Hepatocyte (in vitro differentiated cells): ENCODE data around the gene FGD4. TPM values are rescaled to one million over a fixed set of nuclear protein-coding genes. Genes with fewer than 3 reads are reported as not detected.
A peak's percentile ranks its signal among the peaks of the same experiment; 100 is the strongest.

ENCODE experiments used
- DNase-seq: peaks from one replicate; pipeline ENCODE4 v3.0.0-alpha.2; 2016; ENCODE audit warnings: low spot score
- H2AFZ ChIP-seq: fragments of 200-600 bp; sonication (generic); 2 replicates; pipeline ENCODE4 v1.6.0; 2016; ENCODE audit warnings: antibody characterized with exemption, mild to moderate bottlenecking
- H3K27ac ChIP-seq: fragments of 200-600 bp; sonication (generic); 2 replicates; pipeline ENCODE4 v1.5.1; 2016; ENCODE audit warnings: mild to moderate bottlenecking
- H3K27me3 ChIP-seq: fragments of 200-600 bp; sonication (generic); 2 replicates; pipeline ENCODE4 v1.6.1; 2016
- H3K36me3 ChIP-seq: fragments of 200-600 bp; sonication (generic); replicated peaks from 2 replicates; pipeline ENCODE4 v1.5.1; 2016; ENCODE audit warnings: low read depth; ENCODE audit not compliant: insufficient read depth
- H3K4me1 ChIP-seq: fragments of 200-600 bp; sonication (generic); 2 replicates; pipeline ENCODE4 v1.5.1; 2016; ENCODE audit warnings: mild to moderate bottlenecking, moderate library complexity; ENCODE audit not compliant: insufficient read depth
- H3K4me2 ChIP-seq: fragments of 200-600 bp; sonication (generic); 2 replicates; pipeline ENCODE4 v1.6.0; 2016
- H3K4me3 ChIP-seq: fragments of 200-600 bp; sonication (generic); 2 replicates; pipeline ENCODE4 v1.5.1; 2016; ENCODE audit warnings: mild to moderate bottlenecking
- H3K79me2 ChIP-seq: fragments of 200-600 bp; sonication (generic); 2 replicates; pipeline ENCODE4 v1.6.0; 2017; ENCODE audit warnings: mild to moderate bottlenecking
- H3K9me2 ChIP-seq: fragments of 200-600 bp; sonication (generic); replicated peaks from 2 replicates; pipeline ENCODE4 v1.6.0; 2017; ENCODE audit warnings: mild to moderate bottlenecking; ENCODE audit not compliant: insufficient read depth
- H3K9me3 ChIP-seq: fragments of 200-600 bp; sonication (generic); 2 replicates; pipeline ENCODE4 v1.5.1; 2016; ENCODE audit warnings: low read depth, mild to moderate bottlenecking
- H4K20me1 ChIP-seq: fragments of 200-600 bp; sonication (generic); 2 replicates; pipeline ENCODE4 v1.6.0; 2016; ENCODE audit warnings: mild to moderate bottlenecking; ENCODE audit not compliant: insufficient read depth, poor library complexity, severe bottlenecking
- EZH2 ChIP-seq: fragments of 200-600 bp; sonication (generic); IDR thresholded peaks from 2 replicates; pipeline ENCODE4 v1.6.1; 2016; ENCODE audit warnings: antibody characterized with exemption, mild to moderate bottlenecking, borderline replicate concordance
- EZH2phosphoT487 ChIP-seq: fragments of 200-600 bp; sonication (generic); IDR thresholded peaks from one replicate; pipeline ENCODE4 v1.6.1; 2018; ENCODE audit warnings: antibody characterized with exemption, mild to moderate bottlenecking, low read depth, moderate library complexity; ENCODE audit not compliant: unreplicated experiment, severe bottlenecking
- WGBS: methylation state at CpG from one replicate; pipeline ENCODE4 v1.1.6; 2016; ENCODE audit warnings: low lambda C conversion rate; ENCODE audit errors: missing lambda C conversion rate; 5-methylcytosine and 5-hydroxymethylcytosine counted together
- polyA plus RNA-seq: library from polyadenylated mRNA; unstranded; fragments of >200 nt; fragmentation: Nextera tagmentation; extraction: Ambion mirVana; gene quantifications from 2 replicates; pipeline ENCODE4 v1.2.1, GENCODE V29; 2016
- total RNA-seq: library from RNA; depleted of rRNA; stranded (reverse); fragments of >200 nt; gene quantifications from 2 replicates; pipeline ENCODE4 v1.2.3, GENCODE V29; 2014
- TF ChIP-seq, protein P1 (sequence below): fragments of 200-600 bp; sonication (generic); IDR thresholded peaks from 2 replicates; pipeline ENCODE4 v1.5.1; 2016; ENCODE audit warnings: antibody characterized with exemption, mild to moderate bottlenecking; ENCODE audit not compliant: poor library complexity

Gene FGD4
- total and polyA plus RNA-seq, 2 experiments from 2014 or later, result 15.2 to 41.5 TPM

DNA sequence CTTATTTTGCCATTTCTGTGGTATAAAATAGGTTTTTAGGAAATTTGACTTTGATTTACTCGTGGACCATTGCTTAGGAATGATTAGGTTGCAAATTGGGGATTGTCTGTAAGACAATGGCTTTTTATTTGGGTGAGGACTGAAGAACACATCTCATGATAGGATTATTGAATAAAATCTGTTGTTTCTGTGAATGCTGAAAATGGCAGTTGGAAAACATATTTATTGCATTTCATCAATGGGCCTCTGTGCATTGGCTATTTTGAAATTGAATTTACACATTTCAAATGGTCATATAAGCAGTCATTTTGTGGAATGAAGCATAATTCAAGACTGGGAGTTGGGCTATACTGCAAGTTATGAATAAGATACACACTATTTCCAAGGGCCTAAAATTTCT is 46.0 kb downstream of the FGD4 start:
- peaks cover 30% of the 10 kb centered on the region for H3K4me1 ChIP-seq
- H3K9me3 ChIP-seq, result no peaks in the 10 kb centered on the region
- DNase-seq, result no peak
- no peak overlapping the region for H3K4me3 ChIP-seq
- TF ChIP-seq EZH2 (no peak), EZH2phosphoT487 (no peak)
- TF ChIP-seq, protein P1, sequence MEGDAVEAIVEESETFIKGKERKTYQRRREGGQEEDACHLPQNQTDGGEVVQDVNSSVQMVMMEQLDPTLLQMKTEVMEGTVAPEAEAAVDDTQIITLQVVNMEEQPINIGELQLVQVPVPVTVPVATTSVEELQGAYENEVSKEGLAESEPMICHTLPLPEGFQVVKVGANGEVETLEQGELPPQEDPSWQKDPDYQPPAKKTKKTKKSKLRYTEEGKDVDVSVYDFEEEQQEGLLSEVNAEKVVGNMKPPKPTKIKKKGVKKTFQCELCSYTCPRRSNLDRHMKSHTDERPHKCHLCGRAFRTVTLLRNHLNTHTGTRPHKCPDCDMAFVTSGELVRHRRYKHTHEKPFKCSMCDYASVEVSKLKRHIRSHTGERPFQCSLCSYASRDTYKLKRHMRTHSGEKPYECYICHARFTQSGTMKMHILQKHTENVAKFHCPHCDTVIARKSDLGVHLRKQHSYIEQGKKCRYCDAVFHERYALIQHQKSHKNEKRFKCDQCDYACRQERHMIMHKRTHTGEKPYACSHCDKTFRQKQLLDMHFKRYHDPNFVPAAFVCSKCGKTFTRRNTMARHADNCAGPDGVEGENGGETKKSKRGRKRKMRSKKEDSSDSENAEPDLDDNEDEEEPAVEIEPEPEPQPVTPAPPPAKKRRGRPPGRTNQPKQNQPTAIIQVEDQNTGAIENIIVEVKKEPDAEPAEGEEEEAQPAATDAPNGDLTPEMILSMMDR, result no peak
- H3K36me3 ChIP-seq, result no peaks in the 10 kb centered on the region
- H3K27ac ChIP-seq, result peak overlapping the region; percentile 87
- H3K79me2 ChIP-seq, result peaks cover 89% of the 10 kb centered on the region
- no peak overlapping the region for H2AFZ ChIP-seq
- H3K4me2 ChIP-seq, result peak overlapping the region; percentile 10
- no peaks in the 10 kb centered on the region for H4K20me1 ChIP-seq
- 78% methylated on average over 1 of the region's 1 CpG for WGBS
- H3K27me3 ChIP-seq, result no peaks in the 10 kb centered on the region
- H3K9me2 ChIP-seq, result no peaks in the 10 kb centered on the region

DNA sequence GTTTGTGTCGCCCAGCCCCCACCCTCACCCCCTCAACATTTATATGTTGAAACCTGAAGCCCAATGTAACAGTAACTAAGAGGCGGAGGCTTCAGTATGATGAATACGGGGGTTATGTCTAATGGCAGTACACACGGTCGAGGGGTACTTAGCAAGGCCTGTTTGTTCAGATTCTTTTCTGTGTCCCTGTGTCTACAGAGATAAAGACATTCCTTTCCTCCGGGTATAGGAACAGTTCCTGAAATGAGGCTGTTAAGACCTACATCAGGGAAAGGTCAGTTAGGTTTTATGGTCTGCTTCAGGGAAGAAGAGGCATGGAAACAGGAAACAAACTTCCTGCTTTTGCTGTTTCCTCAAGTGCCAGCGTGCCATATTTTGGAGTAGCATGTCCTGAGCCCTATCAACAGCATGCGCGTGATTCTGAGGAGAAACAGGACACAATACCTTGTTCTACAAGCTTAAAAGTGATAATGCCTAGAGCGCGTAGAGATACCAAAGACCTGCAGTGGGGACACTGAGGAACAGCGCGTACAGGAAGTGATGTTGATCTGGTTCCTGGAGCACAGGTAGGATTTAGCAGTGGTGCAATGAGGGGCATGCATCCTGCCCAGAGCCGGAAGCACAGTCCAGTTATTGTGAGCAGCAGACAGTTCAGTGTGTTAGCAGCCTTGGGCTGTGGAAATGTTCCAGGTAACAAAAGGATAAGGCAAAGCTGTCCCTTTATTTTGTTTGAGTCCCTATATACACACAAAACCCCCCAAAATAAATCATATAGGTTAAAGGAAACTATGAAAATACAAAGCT is 47.2 kb downstream of the FGD4 start:
- WGBS, result 50% methylated on average over 14 of the region's 14 CpGs
- TF ChIP-seq, protein P1, result no peak
- no peak for TF ChIP-seq EZH2phosphoT487
- TF ChIP-seq EZH2, result no peak
- Histone ChIP-seq H3K9me3 (no peaks in the 10 kb centered on the region), H3K27me3 (no peaks in the 10 kb centered on the region), H3K9me2 (no peaks in the 10 kb centered on the region), H3K27ac (peak overlapping the region; percentile 87), H2AFZ (no peak overlapping the region), H3K4me2 (peak overlapping the region; percentile 50), H3K79me2 (peaks cover 84% of the 10 kb centered on the region), H3K36me3 (no peaks in the 10 kb centered on the region), H3K4me1 (peaks cover 30% of the 10 kb centered on the region), H4K20me1 (no peaks in the 10 kb centered on the region), H3K4me3 (no peak overlapping the region)
- DNase-seq, result peak; percentile 13

- H2AFZ ChIP-seq, result no peak overlapping the region
- WGBS, result 93% methylated on average over 6 of the region's 6 CpGs
Observed at GRCh38 chr12:32448586-32448985, 49.2 kb downstream of the FGD4 start.

More at GRCh38 chr12:32448586-32448985, 49.2 kb downstream of the FGD4 start:
- Histone ChIP-seq H4K20me1 (no peaks in the 10 kb centered on the region), H3K4me2 (no peak overlapping the region), H3K79me2 (peaks cover 81% of the 10 kb centered on the region), H3K27ac (no peak overlapping the region), H3K4me1 (peaks cover 34% of the 10 kb centered on the region), H3K9me2 (no peaks in the 10 kb centered on the region), H3K27me3 (no peaks in the 10 kb centered on the region), H3K36me3 (no peaks in the 10 kb centered on the region), H3K9me3 (no peaks in the 10 kb centered on the region), H3K4me3 (no peak overlapping the region)
- DNase-seq, result no peak
- TF ChIP-seq EZH2phosphoT487 (no peak), EZH2 (no peak)
- TF ChIP-seq, protein P1, result no peak
